ENCODE data around the gene UMODL1. TPM values are rescaled to one million over a fixed set of nuclear protein-coding genes. Genes with fewer than 3 reads are reported as not detected.

UMODL1 gene
- polyA plus RNA-seq, 3 donors: not detected

DNA sequence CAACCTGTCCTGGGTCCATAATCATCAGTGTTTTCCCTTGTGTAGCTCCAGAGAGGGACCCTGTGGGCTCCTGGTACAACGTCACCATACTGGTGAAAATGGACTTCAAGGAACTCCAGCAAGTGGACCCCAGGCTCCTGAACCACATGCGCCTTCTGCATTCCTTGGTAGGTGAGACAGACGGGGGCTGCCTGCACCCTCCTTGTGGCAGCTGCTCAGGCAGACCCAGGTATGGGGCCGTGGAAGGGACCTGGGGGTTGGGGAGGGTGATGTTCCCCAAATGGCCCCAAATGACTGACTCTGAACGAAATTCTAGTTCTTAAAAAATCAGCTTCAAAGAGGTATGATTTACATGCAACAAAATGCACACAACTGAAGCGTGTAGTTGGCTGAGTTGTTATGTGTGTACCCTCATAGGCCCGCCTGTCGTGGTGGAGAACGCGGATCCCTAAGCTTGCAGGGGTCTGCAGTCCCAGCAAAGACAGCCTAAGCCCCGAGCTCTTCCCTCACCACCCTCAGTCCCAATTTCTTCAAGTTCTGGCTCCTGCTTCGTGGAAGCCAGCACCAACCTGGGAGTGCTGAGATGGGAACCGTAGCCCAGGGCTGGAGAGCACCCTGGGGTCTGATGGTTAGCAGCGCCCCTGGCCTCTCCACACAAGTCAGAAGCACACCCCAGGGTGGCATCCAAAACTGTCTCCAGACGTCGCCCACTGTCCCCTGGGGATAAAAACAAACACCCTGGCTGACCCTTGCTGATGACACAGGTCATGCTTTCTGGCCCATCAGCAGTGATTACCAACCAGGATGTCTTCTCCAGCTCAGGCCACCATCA is 14.3 kb downstream of the UMODL1 start:
- no peak overlapping the region for H3K27ac Mint-ChIP-seq
- H3K36me3 Mint-ChIP-seq: no peaks in the 10 kb centered on the region
- Histone ChIP-seq H3K79me2 (ENCODE audit: insufficient read depth, low read length) (no peaks in the 10 kb centered on the region), H3K36me3 (replicated peaks in 1 of 2; ENCODE audit: control insufficient read depth in 1 of 2, insufficient read depth in 2 of 2, low read length in 2 of 2) (no peaks in the 10 kb centered on the region), H2AFZ (ENCODE audit: insufficient read depth, low read depth, low read length, poor library complexity, severe bottlenecking) (no peak overlapping the region), H3K27ac (ENCODE audit: low read depth in 1 of 2, low read length in 2 of 2) (no peak overlapping the region), H3K4me1 (ENCODE audit: control insufficient read depth in 1 of 2, insufficient read depth in 2 of 2, low read length in 2 of 2) (peaks cover 14 to 18% of the 10 kb centered on the region in 2 donors), H3K9ac (ENCODE audit: insufficient read depth, low read length, poor library complexity, severe bottlenecking) (no peak overlapping the region), H3K9me3 (replicated peaks in 1 of 2; ENCODE audit: control insufficient read depth in 1 of 2, insufficient read depth in 1 of 2, low read length in 2 of 2) (no peaks in the 10 kb centered on the region), H3K4me2 (replicated peaks; ENCODE audit: extremely low read depth, low read length, poor library complexity, severe bottlenecking) (no peak overlapping the region), H3K4me3 (replicated peaks in 1 of 3; ENCODE audit: low read depth in 2 of 3, low read length in 3 of 3) (no peak overlapping the region), H3K27me3 (ENCODE audit: control insufficient read depth in 2 of 2, insufficient read depth in 2 of 2, low read length in 2 of 2) (no peaks in the 10 kb centered on the region), H4K20me1 (ENCODE audit: insufficient read depth, low read length) (no peaks in the 10 kb centered on the region)
- H3K27me3 Mint-ChIP-seq (ENCODE audit: low read depth in 3 of 3): peaks cover 0 to 3% (median 2%) of the 10 kb centered on the region in 3 donors
- intact Hi-C loops (cut with micrococcal nuclease): no loop called here
- no peaks in the 10 kb centered on the region for H3K9me3 Mint-ChIP-seq
- TF ChIP-seq, protein P1, sequence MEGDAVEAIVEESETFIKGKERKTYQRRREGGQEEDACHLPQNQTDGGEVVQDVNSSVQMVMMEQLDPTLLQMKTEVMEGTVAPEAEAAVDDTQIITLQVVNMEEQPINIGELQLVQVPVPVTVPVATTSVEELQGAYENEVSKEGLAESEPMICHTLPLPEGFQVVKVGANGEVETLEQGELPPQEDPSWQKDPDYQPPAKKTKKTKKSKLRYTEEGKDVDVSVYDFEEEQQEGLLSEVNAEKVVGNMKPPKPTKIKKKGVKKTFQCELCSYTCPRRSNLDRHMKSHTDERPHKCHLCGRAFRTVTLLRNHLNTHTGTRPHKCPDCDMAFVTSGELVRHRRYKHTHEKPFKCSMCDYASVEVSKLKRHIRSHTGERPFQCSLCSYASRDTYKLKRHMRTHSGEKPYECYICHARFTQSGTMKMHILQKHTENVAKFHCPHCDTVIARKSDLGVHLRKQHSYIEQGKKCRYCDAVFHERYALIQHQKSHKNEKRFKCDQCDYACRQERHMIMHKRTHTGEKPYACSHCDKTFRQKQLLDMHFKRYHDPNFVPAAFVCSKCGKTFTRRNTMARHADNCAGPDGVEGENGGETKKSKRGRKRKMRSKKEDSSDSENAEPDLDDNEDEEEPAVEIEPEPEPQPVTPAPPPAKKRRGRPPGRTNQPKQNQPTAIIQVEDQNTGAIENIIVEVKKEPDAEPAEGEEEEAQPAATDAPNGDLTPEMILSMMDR (IDR thresholded peaks at IDR 0.05): no peak
- no peak overlapping the region for H3K4me3 Mint-ChIP-seq
- H3K4me1 Mint-ChIP-seq: peaks cover 16% of the 10 kb centered on the region
- DNase-seq: no peak
- WGBS (ENCODE audit: insufficient coverage): 91% methylated on average over 13 of the region's 16 CpGs

DNA sequence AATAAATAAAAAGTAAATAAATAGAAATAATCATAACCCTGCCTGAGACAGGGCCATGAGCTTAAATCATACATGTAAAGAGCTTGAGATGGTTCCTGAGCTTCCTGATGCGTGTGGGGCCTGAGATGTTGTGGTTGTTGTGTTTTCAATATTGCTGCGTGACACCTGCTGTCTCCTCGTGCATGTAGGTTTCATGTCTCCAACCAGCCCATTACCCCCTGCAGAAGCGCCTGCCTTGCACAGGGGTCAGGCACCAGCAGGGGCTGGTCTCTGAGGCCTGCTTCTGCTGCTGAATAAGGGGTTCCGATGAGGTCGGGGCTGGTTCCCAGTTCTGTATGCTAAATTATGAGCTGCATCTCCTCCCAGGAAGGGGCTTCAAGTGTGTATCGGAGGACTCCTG is 15.9 kb downstream of the UMODL1 start:
- no peaks in the 10 kb centered on the region for H3K9me3 ChIP-seq (replicated peaks in 1 of 2; ENCODE audit: control insufficient read depth in 1 of 2, insufficient read depth in 1 of 2, low read length in 2 of 2)
- no peaks in the 10 kb centered on the region for H3K9me3 Mint-ChIP-seq
- no peak overlapping the region for H3K9ac ChIP-seq (ENCODE audit: insufficient read depth, low read length, poor library complexity, severe bottlenecking)
- no peaks in the 10 kb centered on the region for H3K79me2 ChIP-seq (ENCODE audit: insufficient read depth, low read length)
- 100% methylated on average over 1 of the region's 7 CpGs for WGBS (ENCODE audit: insufficient coverage)
- no peak overlapping the region for H3K4me2 ChIP-seq (replicated peaks; ENCODE audit: extremely low read depth, low read length, poor library complexity, severe bottlenecking)
- H3K27ac Mint-ChIP-seq: no peak overlapping the region
- no peaks in the 10 kb centered on the region for H3K36me3 ChIP-seq (replicated peaks in 1 of 2; ENCODE audit: control insufficient read depth in 1 of 2, insufficient read depth in 2 of 2, low read length in 2 of 2)
- intact Hi-C loops (cut with micrococcal nuclease): no loop called here
- TF ChIP-seq, protein P1 (IDR thresholded peaks at IDR 0.05): no peak
- no peak overlapping the region for H3K4me3 Mint-ChIP-seq
- no peak overlapping the region for H3K4me3 ChIP-seq (replicated peaks in 1 of 3; ENCODE audit: low read depth in 2 of 3, low read length in 3 of 3)
- peaks cover under 1% of the 10 kb centered on the region for H3K4me1 Mint-ChIP-seq
- peaks cover 0 to 5% (median 2%) of the 10 kb centered on the region in 3 donors for H3K27me3 Mint-ChIP-seq (ENCODE audit: low read depth in 3 of 3)
- no peak overlapping the region for H2AFZ ChIP-seq (ENCODE audit: insufficient read depth, low read depth, low read length, poor library complexity, severe bottlenecking)
- no peak for DNase-seq
- no peaks in the 10 kb centered on the region for H4K20me1 ChIP-seq (ENCODE audit: insufficient read depth, low read length)
- peaks cover 0 to 3% of the 10 kb centered on the region in 2 donors for H3K4me1 ChIP-seq (ENCODE audit: control insufficient read depth in 1 of 2, insufficient read depth in 2 of 2, low read length in 2 of 2)
- H3K27ac ChIP-seq (ENCODE audit: low read depth in 1 of 2, low read length in 2 of 2): no peak overlapping the region
- no peaks in the 10 kb centered on the region for H3K27me3 ChIP-seq (ENCODE audit: control insufficient read depth in 2 of 2, insufficient read depth in 2 of 2, low read length in 2 of 2)
- H3K36me3 Mint-ChIP-seq: no peaks in the 10 kb centered on the region
